Measurements from ENCODE around the gene TMEM59L. TPM values are rescaled to one million over a fixed set of nuclear protein-coding genes. Genes with fewer than 3 reads are reported as not detected.

Gene TMEM59L
- total RNA-seq, 2 donors from 2014 or later, result 0.66 to 2.1 TPM

- no peaks in the 10 kb centered on the region for H3K36me3 ChIP-seq (replicated peaks in 1 of 2; ENCODE audit: insufficient read depth in 1 of 2, low read depth in 2 of 2)
- intact Hi-C loops (cut with DNase I), result no loop called here
- H3K4me1 ChIP-seq, result peaks cover 4% of the 10 kb centered on the region
- H3K27ac ChIP-seq, result no peak overlapping the region
- peak; percentile 62 for ATAC-seq
- TF ChIP-seq CTCF (IDR thresholded peaks at IDR 0.05) (no peak), POLR2A (IDR thresholded peaks at IDR 0.05) (no peak)
- H3K27me3 ChIP-seq, result no peaks in the 10 kb centered on the region
- peak in 3 of 4 donors; percentile 32 to 52 (median 39) for DNase-seq
- WGBS, 2 donors, result 66 to 80% methylated on average over 11 to 15 of the region's 15 CpGs
- no peak overlapping the region for H3K4me3 ChIP-seq
- no peaks in the 10 kb centered on the region for H3K9me3 ChIP-seq
Observed at GRCh38 chr19:18629166-18630088, 16.8 kb downstream of the TMEM59L start.

GRCh38 chr19:18633321-18633720 is 20.7 kb downstream of the TMEM59L start:
- Histone ChIP-seq H3K4me3 (no peak overlapping the region), H3K27ac (no peak overlapping the region), H3K27me3 (no peaks in the 10 kb centered on the region), H3K36me3 (replicated peaks in 1 of 2; ENCODE audit: insufficient read depth in 1 of 2, low read depth in 2 of 2) (no peaks in the 10 kb centered on the region), H3K9me3 (no peaks in the 10 kb centered on the region), H3K4me1 (peaks cover 23% of the 10 kb centered on the region)
- no peak for TF ChIP-seq CTCF (IDR thresholded peaks at IDR 0.05)
- no peak for TF ChIP-seq POLR2A (IDR thresholded peaks at IDR 0.05)
- peak; percentile 42 to 81 (median 62) for DNase-seq
- intact Hi-C loops (cut with DNase I), result no loop called here
- ATAC-seq, result no peak
- 50 to 100% methylated on average over 2 to 8 of the region's 8 CpGs for WGBS, 2 donors

- TF ChIP-seq CTCF (IDR thresholded peaks at IDR 0.05), result no peak
- no peaks in the 10 kb centered on the region for H3K27me3 ChIP-seq
- 64 to 80% methylated on average over 11 to 12 of the region's 12 CpGs for WGBS, 2 donors
- no peaks in the 10 kb centered on the region for H3K36me3 ChIP-seq (replicated peaks in 1 of 2; ENCODE audit: insufficient read depth in 1 of 2, low read depth in 2 of 2)
- intact Hi-C loops (cut with DNase I), result no loop called here
- no peak overlapping the region for H3K4me3 ChIP-seq
- H3K9me3 ChIP-seq, result no peaks in the 10 kb centered on the region
- ATAC-seq (no peak), DNase-seq (no peak)
- H3K4me1 ChIP-seq, result peaks cover 27% of the 10 kb centered on the region
- no peak overlapping the region for H3K27ac ChIP-seq
Observed at GRCh38 chr19:18634612-18635297, 22.1 kb downstream of the TMEM59L start.

GRCh38 chr19:18635831-18636182 is 23.1 kb downstream of the TMEM59L start:
- no peak overlapping the region for H3K4me3 ChIP-seq
- H3K27me3 ChIP-seq, result no peaks in the 10 kb centered on the region
- peaks cover 27% of the 10 kb centered on the region for H3K4me1 ChIP-seq
- H3K36me3 ChIP-seq (replicated peaks in 1 of 2; ENCODE audit: insufficient read depth in 1 of 2, low read depth in 2 of 2), result no peaks in the 10 kb centered on the region
- WGBS, 2 donors, result 19 to 24% methylated on average over 5 to 6 of the region's 6 CpGs
- intact Hi-C loops (cut with DNase I), result no loop called here
- H3K27ac ChIP-seq, result peak overlapping the region in 1 of 4 donors; percentile 95
- ATAC-seq (no peak), DNase-seq (no peak)
- H3K9me3 ChIP-seq, result no peaks in the 10 kb centered on the region
- no peak for TF ChIP-seq CTCF (IDR thresholded peaks at IDR 0.05)
- TF ChIP-seq POLR2A (IDR thresholded peaks at IDR 0.05), result no peak

All from body of pancreas (tissue), 4 donors.